HepG2 (cell line): ENCODE data around the gene ARG2. TPM values are rescaled to one million over a fixed set of nuclear protein-coding genes. Genes with fewer than 3 reads are reported as not detected.

Experiments
- AHDC1 ChIP-seq: sonication (generic); formaldehyde crosslinking; IDR thresholded peaks from 2 replicates; pipeline ENCODE4 v1.5.1; 2020; ENCODE audit warnings: mild to moderate bottlenecking, missing genetic modification reagents, borderline replicate concordance
- CSRNP2 ChIP-seq: sonication (generic); formaldehyde crosslinking; conservative IDR thresholded peaks from 2 replicates; pipeline ENCODE4 v1.8.0; 2022; ENCODE audit warnings: low read depth, missing genetic modification reagents
- ETS1 ChIP-seq: sonication (generic); formaldehyde crosslinking; IDR thresholded peaks from 2 replicates; pipeline ENCODE4 v1.4.0; 2020; ENCODE audit warnings: missing genetic modification reagents
- KLF16 ChIP-seq, 2 experiments: sonication (generic) in 1 of 2; formaldehyde crosslinking in 1 of 2; IDR thresholded peaks; 2 replicates each; pipeline versions ENCODE4 v1.6.1 to v1.8.0; 2016 to 2023; ENCODE audit warnings: missing genetic modification reagents in 2 of 2, missing compliant biosample characterization in 1 of 2
- MAX ChIP-seq: IDR thresholded peaks from 2 replicates; pipeline ENCODE4 v1.6.1; 2012; ENCODE audit warnings: inconsistent platforms
- NFKBIZ ChIP-seq: IDR thresholded peaks from 2 replicates; pipeline ENCODE4 v1.6.1; 2018; ENCODE audit warnings: missing genetic modification reagents, missing compliant biosample characterization
- TERF1 ChIP-seq: sonication (generic); formaldehyde crosslinking; IDR thresholded peaks from 2 replicates; pipeline ENCODE4 v1.8.0; 2022; ENCODE audit warnings: mild to moderate bottlenecking, missing genetic modification reagents, moderate library complexity
- TRIM24 ChIP-seq: sonication (generic); formaldehyde crosslinking; IDR thresholded peaks from 2 replicates; pipeline ENCODE4 v1.8.0; 2022; ENCODE audit warnings: mild to moderate bottlenecking, missing genetic modification reagents
- XBP1 ChIP-seq: sonication (generic); formaldehyde crosslinking; IDR thresholded peaks from 2 replicates; pipeline ENCODE4 v1.5.0; 2020; ENCODE audit warnings: missing genetic modification reagents
- ZMYM3 ChIP-seq: sonication (generic); formaldehyde crosslinking; IDR thresholded peaks from 2 replicates; pipeline ENCODE4 v1.5.1; 2020; ENCODE audit warnings: mild to moderate bottlenecking, missing genetic modification reagents
- ZNF367 ChIP-seq: sonication (generic); formaldehyde crosslinking; IDR thresholded peaks from 2 replicates; pipeline ENCODE4 v1.4.0; 2020; ENCODE audit warnings: missing genetic modification reagents, borderline replicate concordance
- ZNF574 ChIP-seq: sonication (generic); formaldehyde crosslinking; IDR thresholded peaks from 2 replicates; pipeline ENCODE4 v1.4.0; 2020; ENCODE audit warnings: missing genetic modification reagents
- ZNF652 ChIP-seq: IDR thresholded peaks from 2 replicates; pipeline ENCODE4 v1.6.1; 2016; ENCODE audit warnings: low read depth, borderline replicate concordance
- ZSCAN21 ChIP-seq: sonication (generic); formaldehyde crosslinking; IDR thresholded peaks from 2 replicates; pipeline ENCODE4 v1.8.0; 2022; ENCODE audit warnings: mild to moderate bottlenecking, missing genetic modification reagents, moderate library complexity, borderline replicate concordance
- polyA plus RNA-seq, 8 experiments: library from polyadenylated mRNA; depleted of rRNA in 3 of 8; stranded (reverse) in 7 of 8; unstranded in 1 of 8; fragments of >200 nt; fragmentation: Illumina TruSeq in 4 of 8; extraction: Trizol in 4 of 8; gene quantifications; 2 replicates each; pipeline versions ENCODE4 v1.2.1 to v1.2.3, GENCODE V29; 2011 to 2016; ENCODE audit warnings: low read depth in 4 of 8, missing spikeins in 1 of 8, mixed read lengths in 1 of 8; ENCODE audit not compliant: insufficient read depth in 1 of 8
- total RNA-seq, 5 experiments: library from RNA; depleted of rRNA; stranded (reverse); fragments of >200 nt; fragmentation: Illumina TruSeq; extraction: Trizol; gene quantifications; 2 replicates each; pipeline ENCODE4 v1.2.3, GENCODE V29; 2016; ENCODE audit warnings: low read depth in 1 of 5

ARG2 gene
- total and polyA plus RNA-seq, 2 of the 13 experiments (the other 11 are each of a cell fraction or from before 2014, with no cell fraction given) = 37.5 to 73.6 TPM

- TF ChIP-seq ZNF367 (CRISPR knock-in tag) (no peak), CSRNP2 (CRISPR knock-in tag) (no peak), ETS1 (no peak), KLF16 (CRISPR knock-in tag; IDR thresholded peaks at IDR 0.05) (peak in 1 of 2 experiments; percentile 84; a peak in 2 of 4 replicates), ZMYM3 (CRISPR knock-in tag) (peak; percentile 92), XBP1 (CRISPR knock-in tag) (no peak), AHDC1 (CRISPR knock-in tag) (0 out of 2 replicates have a peak, but pooled peaks have one; percentile 17), ZNF574 (CRISPR knock-in tag) (peak; percentile 91), ZSCAN21 (CRISPR knock-in tag) (peak; percentile 51; the same call in 1 of the 2 replicates), TERF1 (CRISPR knock-in tag) (no peak), NFKBIZ (CRISPR knock-in tag) (0 out of 2 replicates have a peak, but pooled peaks have one; percentile 13), TRIM24 (CRISPR knock-in tag) (no peak), ZNF652 (CRISPR knock-in tag) (no peak), MAX (peak; percentile 71)
Measured at GRCh38 chr14:67599698-67600561, 19.8 kb upstream of the ARG2 start, which contains the start of gene PIGH (continued).
